ENCODE results near the gene ZFAND5. TPM values are rescaled to one million over a fixed set of nuclear protein-coding genes. Genes with fewer than 3 reads are reported as not detected.

Gene ZFAND5
- polyA plus RNA-seq, 3 donors, result 199 to 702 (median 237) TPM

GRCh38 chr9:72327631-72328030 lies 37.4 kb downstream of the ZFAND5 start:
- TF ChIP-seq CTCF (IDR thresholded peaks at IDR 0.05), result no peak
- Histone ChIP-seq H3K79me2 (ENCODE audit: insufficient read depth, low read length) (no peaks in the 10 kb centered on the region), H3K4me3 (replicated peaks in 1 of 3; ENCODE audit: low read depth in 2 of 3, low read length in 3 of 3) (no peak overlapping the region), H3K36me3 (replicated peaks in 1 of 2; ENCODE audit: control insufficient read depth in 1 of 2, insufficient read depth in 2 of 2, low read length in 2 of 2) (peaks cover 0 to 9% of the 10 kb centered on the region in 2 donors), H4K20me1 (ENCODE audit: insufficient read depth, low read length) (no peaks in the 10 kb centered on the region), H3K4me2 (replicated peaks; ENCODE audit: extremely low read depth, low read length, poor library complexity, severe bottlenecking) (no peak overlapping the region), H3K4me1 (ENCODE audit: control insufficient read depth in 1 of 2, insufficient read depth in 2 of 2, low read length in 2 of 2) (peaks cover 7 to 10% of the 10 kb centered on the region in 2 donors), H3K27me3 (ENCODE audit: control insufficient read depth in 2 of 2, insufficient read depth in 2 of 2, low read length in 2 of 2) (no peaks in the 10 kb centered on the region), H3K27ac (ENCODE audit: low read depth in 1 of 2, low read length in 2 of 2) (no peak overlapping the region), H3K9me3 (replicated peaks in 1 of 2; ENCODE audit: control insufficient read depth in 1 of 2, insufficient read depth in 1 of 2, low read length in 2 of 2) (no peaks in the 10 kb centered on the region), H2AFZ (ENCODE audit: insufficient read depth, low read depth, low read length, poor library complexity, severe bottlenecking) (no peak overlapping the region), H3K9ac (ENCODE audit: insufficient read depth, low read length, poor library complexity, severe bottlenecking) (no peak overlapping the region)
- H3K27me3 Mint-ChIP-seq (ENCODE audit: low read depth in 3 of 3), result no peaks in the 10 kb centered on the region
- H3K4me3 Mint-ChIP-seq, result no peak overlapping the region
- H3K9me3 Mint-ChIP-seq, result no peaks in the 10 kb centered on the region
- intact Hi-C loops (cut with micrococcal nuclease), result no loop called here
- DNase-seq, result no peak
- peaks cover 12% of the 10 kb centered on the region for H3K4me1 Mint-ChIP-seq
- H3K27ac Mint-ChIP-seq, result peak overlapping the region in 1 of 7 donors; percentile 7
- 57% methylated on average over 5 of the region's 10 CpGs for WGBS (ENCODE audit: insufficient coverage)
- H3K36me3 Mint-ChIP-seq, result peaks cover 18 to 33% of the 10 kb centered on the region in 2 donors

- no peak overlapping the region for H3K9ac ChIP-seq (ENCODE audit: insufficient read depth, low read length, poor library complexity, severe bottlenecking)
- H3K27me3 ChIP-seq (ENCODE audit: control insufficient read depth in 2 of 2, insufficient read depth in 2 of 2, low read length in 2 of 2), result no peaks in the 10 kb centered on the region
- peaks cover 22 to 33% of the 10 kb centered on the region in 2 donors for H3K36me3 Mint-ChIP-seq
- H3K27me3 Mint-ChIP-seq (ENCODE audit: low read depth in 3 of 3), result no peaks in the 10 kb centered on the region
- H3K27ac ChIP-seq (ENCODE audit: low read depth in 1 of 2, low read length in 2 of 2), result no peak overlapping the region
- DNase-seq, result peak; percentile 46 to 60 (median 58)
- no peaks in the 10 kb centered on the region for H3K79me2 ChIP-seq (ENCODE audit: insufficient read depth, low read length)
- H3K27ac Mint-ChIP-seq, result peak overlapping the region in 4 of 7 donors; percentile 61 to 90 (median 70)
- H3K9me3 ChIP-seq (replicated peaks in 1 of 2; ENCODE audit: control insufficient read depth in 1 of 2, insufficient read depth in 1 of 2, low read length in 2 of 2), result no peaks in the 10 kb centered on the region
- H4K20me1 ChIP-seq (ENCODE audit: insufficient read depth, low read length), result no peaks in the 10 kb centered on the region
- peaks cover 0 to 9% of the 10 kb centered on the region in 2 donors for H3K36me3 ChIP-seq (replicated peaks in 1 of 2; ENCODE audit: control insufficient read depth in 1 of 2, insufficient read depth in 2 of 2, low read length in 2 of 2)
- H2AFZ ChIP-seq (ENCODE audit: insufficient read depth, low read depth, low read length, poor library complexity, severe bottlenecking), result no peak overlapping the region
- TF ChIP-seq CTCF (IDR thresholded peaks at IDR 0.05), result no peak
- no peak overlapping the region for H3K4me3 ChIP-seq (replicated peaks in 1 of 3; ENCODE audit: low read depth in 2 of 3, low read length in 3 of 3)
- H3K4me1 ChIP-seq (ENCODE audit: control insufficient read depth in 1 of 2, insufficient read depth in 2 of 2, low read length in 2 of 2), result peaks cover 7 to 10% of the 10 kb centered on the region in 2 donors
- H3K4me1 Mint-ChIP-seq, result peaks cover 12% of the 10 kb centered on the region
- no peaks in the 10 kb centered on the region for H3K9me3 Mint-ChIP-seq
- intact Hi-C loops (cut with micrococcal nuclease), result no loop called here
- H3K4me2 ChIP-seq (replicated peaks; ENCODE audit: extremely low read depth, low read length, poor library complexity, severe bottlenecking), result no peak overlapping the region
- WGBS (ENCODE audit: insufficient coverage), result 100% methylated on average over 1 of the region's 2 CpGs
- H3K4me3 Mint-ChIP-seq, result no peak overlapping the region
Observed at GRCh38 chr9:72326641-72327040, 38.4 kb downstream of the ZFAND5 start.

Data from CD14-positive monocyte (primary cell).